ENCODE measurements around the gene OPA1.

Gene OPA1

GRCh38 chr3:193720169-193720568 lies 127.2 kb downstream of the OPA1 start:
- H3K36me3 Mint-ChIP-seq: peaks cover 7% of the 10 kb centered on the region
- peaks cover 7% of the 10 kb centered on the region for H3K9me3 Mint-ChIP-seq (ENCODE audit: low read depth)
- H3K27ac Mint-ChIP-seq: no peak overlapping the region
- H3K4me3 Mint-ChIP-seq: no peak overlapping the region
- H3K4me1 Mint-ChIP-seq (ENCODE audit: low read depth): peaks cover 4% of the 10 kb centered on the region
- no peaks in the 10 kb centered on the region for H3K27me3 Mint-ChIP-seq

- Mint-ChIP-seq H3K36me3 (peaks cover 4% of the 10 kb centered on the region), H3K4me1 (ENCODE audit: low read depth) (no peaks in the 10 kb centered on the region), H3K27me3 (no peaks in the 10 kb centered on the region), H3K4me3 (no peak overlapping the region), H3K9me3 (ENCODE audit: low read depth) (peaks cover 7% of the 10 kb centered on the region), H3K27ac (no peak overlapping the region)
These were observed 129.6 kb downstream of the OPA1 start for GRCh38 chr3:193722566-193722965.

DNA sequence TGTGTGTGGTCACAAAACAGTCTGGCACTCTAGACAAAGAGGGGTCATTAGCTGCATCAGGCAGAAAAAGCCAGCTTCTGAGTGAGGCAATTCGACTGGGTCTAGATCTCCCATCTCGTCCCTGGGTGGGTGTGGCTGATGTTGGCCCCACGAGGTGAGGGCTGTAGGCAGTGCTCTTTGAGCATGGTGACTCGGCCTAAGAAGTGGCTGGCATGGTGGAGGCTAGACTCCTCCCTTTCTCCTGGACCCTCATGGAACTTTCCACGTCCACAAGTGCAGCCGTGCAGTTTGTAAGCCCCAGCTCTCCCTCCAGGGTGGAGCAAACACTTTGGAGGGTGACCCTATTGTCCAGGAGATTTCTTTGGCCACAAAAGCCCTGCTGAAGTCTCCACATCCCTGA lies 134.1 kb downstream of the OPA1 start:
- H3K36me3 Mint-ChIP-seq: no peaks in the 10 kb centered on the region
- no peak overlapping the region for H3K4me3 Mint-ChIP-seq
- peaks cover 2% of the 10 kb centered on the region for H3K27me3 Mint-ChIP-seq

GRCh38 chr3:193728429-193729087 lies 135.6 kb downstream of the OPA1 start:
- H3K36me3 Mint-ChIP-seq: no peaks in the 10 kb centered on the region
- no peak overlapping the region for H3K27ac Mint-ChIP-seq
- H3K4me3 Mint-ChIP-seq: no peak overlapping the region
- peaks cover 2% of the 10 kb centered on the region for H3K27me3 Mint-ChIP-seq
- no peaks in the 10 kb centered on the region for H3K4me1 Mint-ChIP-seq (ENCODE audit: low read depth)
- H3K9me3 Mint-ChIP-seq (ENCODE audit: low read depth): no peaks in the 10 kb centered on the region

More for the DNA sequence above, 134.1 kb downstream of the OPA1 start:
- Mint-ChIP-seq H3K4me1 (ENCODE audit: low read depth) (no peaks in the 10 kb centered on the region), H3K9me3 (ENCODE audit: low read depth) (no peaks in the 10 kb centered on the region), H3K27ac (no peak overlapping the region)

- no peaks in the 10 kb centered on the region for H3K4me1 Mint-ChIP-seq (ENCODE audit: low read depth)
- H3K4me3 Mint-ChIP-seq: no peak overlapping the region
- peaks cover 2% of the 10 kb centered on the region for H3K27me3 Mint-ChIP-seq
- no peaks in the 10 kb centered on the region for H3K36me3 Mint-ChIP-seq
- H3K27ac Mint-ChIP-seq: no peak overlapping the region
- H3K9me3 Mint-ChIP-seq (ENCODE audit: low read depth): no peaks in the 10 kb centered on the region
These were observed 136.1 kb downstream of the OPA1 start for GRCh38 chr3:193729088-193729465.

GRCh38 chr3:193729601-193730000 lies 136.6 kb downstream of the OPA1 start:
- Mint-ChIP-seq H3K36me3 (no peaks in the 10 kb centered on the region), H3K27ac (no peak overlapping the region), H3K4me1 (ENCODE audit: low read depth) (no peaks in the 10 kb centered on the region), H3K9me3 (ENCODE audit: low read depth) (no peaks in the 10 kb centered on the region), H3K27me3 (peaks cover 2% of the 10 kb centered on the region), H3K4me3 (no peak overlapping the region)

GRCh38 chr3:193730511-193730910 lies 137.5 kb downstream of the OPA1 start:
- Mint-ChIP-seq H3K4me3 (no peak overlapping the region), H3K27ac (no peak overlapping the region), H3K4me1 (ENCODE audit: low read depth) (no peaks in the 10 kb centered on the region), H3K36me3 (no peaks in the 10 kb centered on the region), H3K27me3 (peaks cover 2% of the 10 kb centered on the region), H3K9me3 (ENCODE audit: low read depth) (no peaks in the 10 kb centered on the region)

DNA sequence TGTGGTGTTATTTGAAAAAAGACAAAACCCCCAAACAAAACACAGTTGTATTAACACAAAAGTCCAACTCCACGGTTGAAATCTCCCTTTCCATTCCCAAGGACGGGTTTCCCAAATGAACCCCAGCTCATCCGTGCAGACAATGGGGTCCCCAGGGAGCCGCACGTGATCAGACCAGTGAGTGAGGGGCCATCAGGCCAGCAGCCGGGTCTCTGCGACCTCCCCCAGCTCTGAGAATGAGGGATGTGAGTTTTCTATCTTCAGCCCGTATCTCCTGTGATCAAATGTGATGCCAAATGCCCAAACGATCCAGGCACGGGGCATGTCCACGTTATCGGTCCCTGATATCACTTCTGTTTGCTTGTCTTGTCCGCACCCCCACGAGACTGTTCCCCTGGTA lies 138.0 kb downstream of the OPA1 start:
- Mint-ChIP-seq H3K36me3 (no peaks in the 10 kb centered on the region), H3K4me1 (ENCODE audit: low read depth) (no peaks in the 10 kb centered on the region), H3K27ac (no peak overlapping the region), H3K27me3 (peaks cover 2% of the 10 kb centered on the region), H3K4me3 (no peak overlapping the region), H3K9me3 (ENCODE audit: low read depth) (no peaks in the 10 kb centered on the region)

DNA sequence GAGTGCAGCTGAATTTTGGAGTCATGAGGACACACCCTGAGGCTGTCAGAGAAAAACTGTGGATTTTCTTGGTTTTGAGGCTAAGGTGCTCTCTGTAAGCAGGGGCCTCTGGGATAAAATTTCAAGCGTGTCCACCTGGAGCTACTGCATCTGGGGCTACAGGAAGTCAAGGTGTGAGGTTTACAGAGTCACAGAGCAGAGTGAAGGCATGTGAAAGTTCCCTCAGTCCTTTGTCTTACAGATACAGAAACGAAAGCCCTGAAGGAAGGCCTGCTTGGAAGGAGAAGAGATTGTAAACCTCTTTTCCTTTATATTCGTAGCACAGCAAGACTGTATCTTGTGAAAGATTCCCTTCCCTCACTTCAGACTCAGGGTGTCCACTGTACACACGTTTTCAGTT lies 138.6 kb downstream of the OPA1 start:
- Mint-ChIP-seq H3K36me3 (no peaks in the 10 kb centered on the region), H3K9me3 (ENCODE audit: low read depth) (no peaks in the 10 kb centered on the region), H3K4me1 (ENCODE audit: low read depth) (no peaks in the 10 kb centered on the region), H3K27me3 (peaks cover 2% of the 10 kb centered on the region), H3K27ac (no peak overlapping the region), H3K4me3 (no peak overlapping the region)

DNA sequence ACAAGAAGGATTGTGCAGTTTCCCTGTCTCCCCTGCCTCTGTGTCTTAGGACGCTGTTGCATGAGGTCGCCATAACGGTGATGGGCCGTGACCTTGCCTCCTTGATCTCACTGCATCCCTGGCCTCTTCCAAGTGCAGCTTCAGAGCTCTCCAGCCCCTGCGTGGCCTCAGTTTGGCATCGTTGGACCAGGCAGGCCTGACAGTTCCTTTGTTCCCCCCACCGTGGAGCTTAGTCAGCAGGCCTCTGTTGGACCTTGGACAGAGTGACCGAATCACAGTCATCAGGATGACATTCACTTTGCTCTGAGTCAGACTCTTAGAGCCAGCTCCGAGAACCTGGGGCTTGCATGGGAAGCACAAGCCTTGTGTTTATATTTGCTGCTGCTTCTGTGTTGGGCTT lies 139.4 kb downstream of the OPA1 start:
- no peak overlapping the region for H3K27ac Mint-ChIP-seq
- no peaks in the 10 kb centered on the region for H3K36me3 Mint-ChIP-seq
- H3K4me3 Mint-ChIP-seq: no peak overlapping the region
- no peaks in the 10 kb centered on the region for H3K9me3 Mint-ChIP-seq (ENCODE audit: low read depth)
- H3K27me3 Mint-ChIP-seq: peaks cover 2% of the 10 kb centered on the region
- H3K4me1 Mint-ChIP-seq (ENCODE audit: low read depth): no peaks in the 10 kb centered on the region

DNA sequence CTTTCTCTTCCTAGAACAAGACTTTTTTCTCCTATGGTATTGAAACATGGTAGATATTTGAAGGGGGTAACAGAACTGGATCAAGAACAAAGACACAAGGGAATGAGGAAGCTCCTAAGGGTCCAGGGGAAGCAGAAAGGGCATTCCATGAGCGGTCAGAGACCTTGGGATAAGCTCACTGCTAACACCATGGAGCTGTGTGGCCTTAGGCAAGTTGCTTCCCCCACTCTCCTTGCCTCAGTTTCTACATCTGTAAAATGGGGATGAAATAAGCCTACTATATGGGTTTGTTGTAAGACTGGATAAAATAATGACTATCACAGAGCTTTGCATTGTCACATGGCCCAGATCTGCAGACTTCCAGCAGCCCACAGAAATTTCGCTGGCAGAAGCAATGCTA lies 139.8 kb downstream of the OPA1 start:
- Mint-ChIP-seq H3K4me3 (no peak overlapping the region), H3K27me3 (peaks cover 2% of the 10 kb centered on the region), H3K9me3 (ENCODE audit: low read depth) (no peaks in the 10 kb centered on the region), H3K4me1 (ENCODE audit: low read depth) (no peaks in the 10 kb centered on the region), H3K27ac (no peak overlapping the region), H3K36me3 (no peaks in the 10 kb centered on the region)

GRCh38 chr3:193734737-193735366 lies 141.8 kb downstream of the OPA1 start:
- no peaks in the 10 kb centered on the region for H3K36me3 Mint-ChIP-seq
- H3K4me3 Mint-ChIP-seq: no peak overlapping the region
- no peaks in the 10 kb centered on the region for H3K9me3 Mint-ChIP-seq (ENCODE audit: low read depth)
- H3K27ac Mint-ChIP-seq: no peak overlapping the region
- no peaks in the 10 kb centered on the region for H3K27me3 Mint-ChIP-seq
- H3K4me1 Mint-ChIP-seq (ENCODE audit: low read depth): no peaks in the 10 kb centered on the region

GRCh38 chr3:193735850-193736249 lies 142.8 kb downstream of the OPA1 start:
- H3K4me3 Mint-ChIP-seq: no peak overlapping the region
- H3K9me3 Mint-ChIP-seq (ENCODE audit: low read depth): no peaks in the 10 kb centered on the region
- H3K27ac Mint-ChIP-seq: no peak overlapping the region
- H3K36me3 Mint-ChIP-seq: no peaks in the 10 kb centered on the region
- H3K4me1 Mint-ChIP-seq (ENCODE audit: low read depth): no peaks in the 10 kb centered on the region
- H3K27me3 Mint-ChIP-seq: no peaks in the 10 kb centered on the region

DNA sequence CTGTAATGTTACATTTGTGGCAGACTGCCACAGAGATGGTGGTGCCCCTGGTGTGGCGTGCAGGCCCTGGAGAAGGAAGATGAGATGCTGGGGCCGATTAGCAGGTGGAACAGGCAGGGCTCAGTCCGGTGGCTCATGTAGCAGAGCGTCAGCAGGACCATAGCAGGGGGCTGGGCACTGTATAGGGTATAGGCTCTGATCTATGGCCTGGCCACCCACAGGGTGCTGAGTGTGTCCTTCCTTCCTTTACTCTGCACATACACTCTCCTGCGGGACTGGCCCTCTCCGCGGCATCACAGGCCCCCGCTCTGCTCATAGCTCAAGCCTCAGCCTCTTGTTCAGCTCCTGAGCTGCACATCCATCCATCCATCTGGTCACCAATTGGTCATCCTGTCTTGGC lies 143.6 kb downstream of the OPA1 start:
- no peaks in the 10 kb centered on the region for H3K4me1 Mint-ChIP-seq (ENCODE audit: low read depth)
- H3K27ac Mint-ChIP-seq: no peak overlapping the region
- no peaks in the 10 kb centered on the region for H3K9me3 Mint-ChIP-seq (ENCODE audit: low read depth)
- no peaks in the 10 kb centered on the region for H3K27me3 Mint-ChIP-seq
- no peak overlapping the region for H3K4me3 Mint-ChIP-seq
- H3K36me3 Mint-ChIP-seq: no peaks in the 10 kb centered on the region

DNA sequence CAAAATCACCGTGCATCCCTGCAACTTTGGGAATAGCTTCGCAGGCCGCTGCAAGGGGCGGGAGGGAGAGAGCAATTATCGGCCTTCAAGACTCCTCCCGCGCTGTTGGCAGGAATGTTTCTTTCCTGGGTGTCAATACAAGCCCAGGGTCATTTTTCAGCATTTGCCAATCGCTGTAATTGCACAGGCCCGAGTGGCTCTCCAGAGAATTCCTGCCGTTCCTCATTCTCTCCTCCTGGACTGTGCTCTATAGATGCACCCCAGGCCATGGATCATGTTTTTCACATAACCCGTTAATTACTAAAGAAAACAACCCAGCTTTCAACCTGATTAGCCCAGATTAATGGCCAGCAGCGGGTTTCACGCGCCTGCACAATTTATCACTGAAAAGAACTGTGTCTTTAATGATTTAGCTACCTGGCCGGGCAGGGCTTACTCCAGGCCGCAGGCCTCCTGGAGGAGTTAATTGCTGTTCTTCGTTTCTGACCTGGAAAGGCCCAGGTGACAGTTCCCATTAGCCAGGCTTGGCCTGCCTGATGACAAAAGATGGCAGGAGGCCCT lies 144.3 kb downstream of the OPA1 start:
- Mint-ChIP-seq H3K36me3 (no peaks in the 10 kb centered on the region), H3K27me3 (no peaks in the 10 kb centered on the region), H3K9me3 (ENCODE audit: low read depth) (no peaks in the 10 kb centered on the region), H3K4me3 (no peak overlapping the region), H3K4me1 (ENCODE audit: low read depth) (no peaks in the 10 kb centered on the region), H3K27ac (no peak overlapping the region)

DNA sequence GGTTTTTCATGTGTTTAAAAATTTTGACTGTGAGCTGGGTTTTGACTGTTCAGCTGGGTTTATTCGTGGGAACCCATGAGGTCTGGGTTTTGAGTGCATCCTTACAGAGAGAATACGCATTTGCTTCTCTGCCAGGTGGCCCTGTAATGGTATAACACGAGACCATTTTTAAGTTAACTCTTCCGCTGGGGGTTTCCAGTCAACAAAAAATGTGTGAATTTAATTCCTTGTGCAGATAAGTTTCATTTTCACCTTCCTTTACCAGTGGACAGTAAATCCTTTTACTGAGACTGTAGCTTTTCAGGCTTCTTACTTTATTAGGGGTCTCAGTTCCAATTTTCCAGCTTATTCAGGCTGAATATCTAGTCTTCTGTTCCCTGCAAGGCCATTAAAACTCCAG lies 149.6 kb downstream of the OPA1 start:
- no peaks in the 10 kb centered on the region for H3K9me3 Mint-ChIP-seq (ENCODE audit: low read depth)
- no peak overlapping the region for H3K4me3 Mint-ChIP-seq
- H3K27ac Mint-ChIP-seq: no peak overlapping the region
- H3K27me3 Mint-ChIP-seq: peaks cover 2% of the 10 kb centered on the region
- no peaks in the 10 kb centered on the region for H3K36me3 Mint-ChIP-seq
- peaks cover 5% of the 10 kb centered on the region for H3K4me1 Mint-ChIP-seq (ENCODE audit: low read depth)
